NCI-H446 (cell line): Measurements from ENCODE around the gene RTP5.
"Not testable (repeated sequence)": the region's sequence is repeated elsewhere in the genome, so short reads cannot be mapped to it uniquely, and the experiment has no call there.

Source experiments
- DNase-seq, 2 experiments: peaks; one replicate each; lab custom pipeline; 2025; lab: John Stamatoyannopoulos, UW

Gene RTP5

DNA sequence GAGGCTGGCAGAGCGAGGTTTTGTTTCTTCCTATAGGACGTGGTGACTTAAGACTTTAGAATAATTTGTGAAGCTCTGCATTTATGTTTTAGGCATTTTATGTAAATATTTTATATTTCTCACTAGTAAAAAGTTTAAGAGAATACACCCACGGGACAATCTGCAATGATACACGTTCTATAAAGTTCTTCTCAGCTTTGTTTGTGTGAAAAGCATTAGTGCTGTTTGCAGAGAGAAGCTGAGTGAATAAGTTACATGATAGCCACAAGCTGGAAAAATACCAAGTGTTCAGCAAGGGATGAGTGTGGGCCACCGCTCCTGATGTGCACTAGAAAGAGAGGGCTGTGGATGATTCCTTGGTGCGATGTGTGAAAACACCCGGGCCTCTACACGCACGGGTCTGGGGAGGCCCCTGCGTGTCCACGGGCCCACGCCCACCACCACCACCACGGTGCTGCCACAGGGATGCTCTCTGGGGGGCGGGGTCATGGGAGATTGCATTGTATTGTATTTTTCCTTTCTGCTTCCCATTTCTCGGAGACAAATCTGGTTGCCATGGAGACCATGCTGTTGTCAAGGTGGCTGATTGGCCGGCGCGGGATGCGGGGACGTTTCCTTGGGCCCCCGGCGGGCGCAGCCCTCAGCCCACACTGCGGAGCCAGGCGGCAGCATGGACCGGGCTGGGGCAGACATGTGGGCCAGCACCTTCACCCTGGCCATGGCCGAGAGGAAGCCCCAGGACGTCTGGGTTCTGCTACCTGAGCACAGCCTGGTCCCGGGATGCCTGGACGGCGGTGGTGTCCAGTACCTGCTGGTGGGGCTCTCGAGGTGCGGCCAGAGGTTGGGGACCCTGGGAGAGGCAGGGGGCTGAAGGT is at the start of gene RTP5:
RTP5 (plus strand) TSS at position 643 of the 875 bp plus-strand sequence; CDS start at position 671, 28 bp downstream.
- no peak for DNase-seq

DNA sequence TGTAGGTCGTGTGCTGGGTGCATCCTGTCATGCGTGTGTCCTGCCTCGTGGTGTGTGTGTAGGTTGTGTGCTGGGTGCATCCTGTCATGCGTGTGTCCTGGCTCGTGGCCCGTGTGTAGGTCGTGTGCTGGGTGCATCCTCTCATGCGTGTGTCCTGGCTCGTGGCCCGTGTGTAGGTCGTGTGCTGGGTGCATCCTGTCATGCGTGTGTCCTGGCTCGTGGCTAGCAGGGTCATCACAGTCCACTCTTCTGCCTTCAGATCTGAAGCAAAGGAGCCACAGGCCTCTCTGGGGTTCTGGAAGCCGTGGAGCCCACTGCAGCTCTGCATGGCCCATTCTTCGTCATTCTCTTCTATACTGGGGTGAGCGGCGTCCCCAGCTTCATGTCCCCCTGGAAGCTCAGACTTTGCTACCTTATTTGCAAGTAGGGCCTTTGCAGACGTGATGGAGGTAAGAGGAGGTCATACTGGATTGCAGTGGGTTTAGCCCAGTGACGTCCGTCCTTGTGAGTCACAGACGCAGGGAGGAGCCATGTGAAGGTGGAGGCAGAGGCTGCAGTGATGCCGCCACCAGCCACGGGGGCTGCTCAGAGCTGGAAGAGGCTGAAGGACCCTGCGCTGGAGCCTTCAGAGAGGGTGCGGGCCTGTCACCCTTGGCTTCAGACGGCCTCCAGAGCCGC is 49.4 kb upstream of the RTP5 start:
- not testable (repeated sequence) for DNase-seq

DNA sequence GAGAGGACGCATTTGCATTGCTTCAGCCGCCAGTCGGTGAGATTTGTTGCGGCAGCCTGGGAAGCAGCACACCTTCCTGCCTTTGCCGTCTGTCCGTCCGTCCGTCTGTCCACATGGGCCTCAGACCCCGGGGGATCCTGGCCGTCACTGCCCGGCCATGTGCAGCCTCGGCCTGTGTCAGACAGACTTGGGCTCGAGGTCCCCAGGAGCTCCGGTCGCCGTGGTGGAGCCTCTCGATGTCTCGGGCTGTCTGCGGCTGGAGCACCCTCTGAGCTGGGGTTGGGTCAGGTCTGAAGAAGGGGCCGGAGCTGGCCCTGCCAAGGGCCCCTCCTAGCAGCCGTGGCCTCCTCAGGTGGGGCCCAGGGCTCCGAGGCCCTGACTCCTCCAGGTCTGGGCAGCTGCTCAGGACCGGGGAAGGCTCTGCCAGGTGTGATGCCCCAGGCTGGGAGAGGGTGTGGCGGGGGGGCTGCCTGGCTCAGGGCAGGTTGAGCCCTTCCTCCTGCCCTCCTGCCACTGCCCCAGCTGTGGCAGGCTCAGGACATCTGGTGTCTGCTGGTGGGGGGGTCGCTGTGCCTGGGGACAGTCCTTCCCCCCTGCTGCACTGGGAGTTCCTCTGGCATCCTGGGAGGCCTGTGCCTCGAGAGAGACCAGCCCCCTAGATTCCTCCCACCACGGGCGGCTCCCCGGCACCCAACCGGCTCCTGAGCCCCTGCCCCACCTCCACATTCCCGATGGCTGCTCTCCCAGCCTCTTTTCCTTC is 48.7 kb upstream of the RTP5 start:
- DNase-seq = no peak

DNA sequence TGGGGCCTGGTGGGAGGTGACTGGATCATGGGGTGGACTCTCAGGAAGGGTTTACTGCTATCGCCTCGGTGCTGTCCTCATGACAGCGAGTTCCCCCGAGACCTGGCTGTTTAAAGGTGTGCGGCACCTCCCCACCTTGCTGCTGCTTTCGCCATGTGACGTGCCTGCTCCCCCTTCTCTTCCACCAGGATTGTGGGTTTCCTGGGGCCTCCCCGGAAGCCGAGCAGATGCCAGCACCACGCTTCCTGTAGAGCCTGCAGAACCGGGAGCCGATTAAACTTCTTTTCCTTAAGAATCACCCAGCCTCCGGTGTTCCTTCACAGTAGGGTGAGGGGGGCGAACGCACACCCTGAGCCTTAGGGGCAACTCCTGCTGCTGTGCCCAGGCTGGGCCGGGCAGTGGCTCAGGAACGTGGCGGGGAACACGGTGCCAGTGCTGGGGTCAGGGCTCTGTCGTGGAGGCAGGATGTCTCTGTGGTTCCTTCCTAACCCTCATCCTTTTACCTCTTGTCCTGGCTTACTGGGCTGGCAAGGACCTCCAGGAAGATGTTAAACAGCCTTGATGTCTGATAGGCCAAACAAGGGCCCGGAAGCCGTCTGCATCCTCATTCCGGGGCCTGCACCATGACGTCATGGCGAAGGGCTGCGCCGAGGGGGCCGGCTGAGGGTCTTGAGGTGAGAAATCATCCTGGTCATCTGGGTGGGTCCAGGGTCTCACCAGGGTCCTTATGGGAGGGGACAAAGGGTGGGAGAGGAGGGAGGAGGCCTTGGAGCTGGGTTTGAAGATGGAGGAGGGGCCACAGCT is 47.9 kb upstream of the RTP5 start:
- DNase-seq = no peak

DNA sequence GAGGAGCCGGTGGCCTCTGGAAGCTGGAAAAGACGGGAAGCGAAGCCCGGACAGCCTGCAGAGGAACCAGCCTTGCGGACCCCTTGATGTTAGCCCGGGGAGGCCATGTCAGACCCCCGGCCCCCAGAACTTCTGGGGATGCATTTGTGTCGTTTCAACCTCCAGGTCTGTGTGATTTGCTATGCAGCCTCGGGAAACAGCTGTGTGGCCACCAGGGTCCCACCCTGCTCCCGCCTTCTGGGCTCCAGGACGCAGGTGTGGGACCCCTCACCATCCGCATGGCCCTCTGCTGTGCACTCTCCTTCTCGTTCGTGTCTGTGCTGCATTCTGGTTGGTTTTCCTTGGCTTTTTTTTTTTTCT is 47.3 kb upstream of the RTP5 start:
- no peak for DNase-seq

DNA sequence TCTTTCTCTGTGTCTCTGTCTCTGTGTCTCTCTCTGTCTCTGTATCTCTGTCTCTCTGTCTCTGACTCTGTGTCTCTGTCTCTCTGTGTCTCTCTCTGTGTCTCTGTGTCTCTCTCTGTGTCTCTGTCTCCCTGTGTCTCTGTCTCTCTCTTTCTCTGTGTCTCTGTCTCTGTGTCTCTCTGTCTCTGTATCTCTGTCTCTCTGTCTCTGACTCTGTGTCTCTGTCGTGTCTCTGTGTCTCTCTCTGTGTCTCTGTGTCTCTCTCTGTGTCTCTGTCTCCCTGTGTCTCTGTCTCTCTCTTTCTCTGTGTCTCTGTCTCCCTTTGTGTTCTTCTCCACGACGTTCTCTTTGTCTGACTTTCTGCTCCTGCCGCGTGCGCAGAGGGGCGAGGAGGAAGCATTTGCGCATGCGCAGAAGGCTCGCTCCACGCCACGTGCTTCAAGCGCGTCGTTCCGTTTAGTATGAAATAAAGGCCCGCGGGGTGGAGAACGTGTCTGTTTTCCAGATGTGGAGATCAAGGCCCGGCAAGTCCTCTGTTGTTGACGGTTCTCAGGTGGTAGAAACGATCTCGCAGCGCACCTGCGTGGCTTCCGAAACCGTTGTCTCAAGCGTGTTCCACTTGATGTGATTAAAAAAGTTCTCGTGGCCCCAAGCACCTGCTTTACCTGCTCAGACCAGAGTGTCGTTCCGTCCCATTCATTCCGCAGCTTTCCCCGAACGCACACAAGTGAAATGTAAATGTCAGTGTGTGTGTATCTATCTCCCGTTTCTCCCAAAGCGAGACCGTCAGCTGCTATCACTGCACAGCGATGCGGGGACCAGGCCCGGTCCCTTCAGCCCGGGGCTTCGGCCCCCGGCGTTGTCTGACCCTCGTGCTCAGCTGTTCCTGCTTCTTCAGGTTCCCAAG is 45.7 kb upstream of the RTP5 start:
- not testable (repeated sequence) for DNase-seq

DNA sequence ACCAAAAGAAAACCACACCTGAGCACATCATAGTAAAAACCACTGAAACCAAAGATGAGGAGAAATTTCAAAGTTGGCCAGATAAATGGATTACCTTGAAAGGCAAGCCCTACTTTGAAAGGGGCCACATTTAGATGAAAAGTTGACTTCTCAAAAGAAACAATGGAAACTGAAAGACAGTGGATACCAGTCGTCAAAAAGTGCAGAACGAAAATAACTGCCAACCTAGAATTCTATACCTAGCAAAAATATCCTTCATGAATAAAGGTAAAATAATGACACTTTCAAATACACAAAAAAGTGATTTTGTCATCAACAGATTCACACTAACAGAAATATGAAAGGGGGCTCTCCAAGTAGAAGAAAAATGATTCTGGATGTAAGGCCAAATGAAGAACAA is 42.1 kb upstream of the RTP5 start:
- DNase-seq = no peak

DNA sequence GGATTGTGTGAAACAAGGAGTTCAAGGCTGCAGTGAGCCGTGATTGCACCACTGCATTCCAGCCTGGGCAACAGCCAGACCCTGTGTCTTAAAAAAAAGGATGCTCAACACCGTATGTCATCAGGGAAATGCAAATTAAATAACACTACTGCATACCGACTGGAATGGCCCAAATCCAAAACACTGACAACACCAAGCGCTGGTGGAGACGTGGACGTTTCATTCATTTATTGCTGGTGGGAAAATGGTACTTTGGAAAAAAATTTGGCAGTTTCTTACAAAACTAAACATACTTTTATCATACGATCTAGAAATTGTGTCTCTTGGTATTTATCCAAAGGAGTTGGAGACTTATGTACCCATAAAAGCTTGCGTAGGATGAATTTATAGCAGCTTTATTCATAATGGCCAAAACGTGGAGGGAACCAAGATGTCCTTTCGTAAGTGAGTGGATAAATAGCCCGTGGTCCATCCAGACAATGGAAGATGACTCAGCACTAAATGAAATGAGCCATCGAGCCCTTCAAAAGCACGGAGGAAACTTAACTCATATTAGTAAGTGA is 36.3 kb upstream of the RTP5 start:
- no peak for DNase-seq

DNA sequence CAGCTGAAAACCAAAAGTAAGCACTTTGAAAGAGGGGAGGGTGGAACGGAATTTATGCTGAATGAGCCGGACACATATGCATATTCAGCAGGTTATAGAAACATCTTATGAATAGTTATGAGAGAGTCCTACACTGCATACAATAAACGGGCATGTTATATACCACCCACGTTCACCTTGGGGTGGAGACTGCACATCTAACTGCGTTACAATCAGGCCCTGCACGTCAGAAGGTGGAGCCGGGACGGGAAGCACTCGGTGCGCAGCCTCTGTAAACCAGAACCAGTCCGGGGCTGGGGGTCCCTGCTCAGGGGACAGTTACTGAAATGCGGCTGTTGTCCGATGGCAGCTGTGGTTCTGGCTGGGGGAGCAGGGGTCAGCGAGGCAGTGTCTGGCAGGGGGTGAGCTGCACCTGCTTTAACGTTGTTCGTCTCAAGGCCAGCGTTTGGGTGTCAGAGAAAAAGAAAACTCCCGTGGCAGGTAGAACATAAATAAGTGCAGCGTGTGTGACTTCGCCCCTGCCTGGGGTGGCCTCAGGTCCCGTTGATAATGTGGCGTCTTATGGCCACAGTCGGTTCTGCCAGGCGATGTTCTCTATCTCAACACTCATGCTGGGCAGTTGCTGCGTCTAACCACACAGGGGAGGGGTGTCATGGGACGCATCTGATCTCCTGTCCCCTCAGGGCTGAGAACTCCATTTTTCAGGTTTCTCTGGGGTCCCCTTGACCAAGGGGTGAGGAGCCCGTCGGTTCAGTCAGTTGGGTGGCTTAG is 35.6 kb upstream of the RTP5 start:
- not testable (repeated sequence) for DNase-seq

DNA sequence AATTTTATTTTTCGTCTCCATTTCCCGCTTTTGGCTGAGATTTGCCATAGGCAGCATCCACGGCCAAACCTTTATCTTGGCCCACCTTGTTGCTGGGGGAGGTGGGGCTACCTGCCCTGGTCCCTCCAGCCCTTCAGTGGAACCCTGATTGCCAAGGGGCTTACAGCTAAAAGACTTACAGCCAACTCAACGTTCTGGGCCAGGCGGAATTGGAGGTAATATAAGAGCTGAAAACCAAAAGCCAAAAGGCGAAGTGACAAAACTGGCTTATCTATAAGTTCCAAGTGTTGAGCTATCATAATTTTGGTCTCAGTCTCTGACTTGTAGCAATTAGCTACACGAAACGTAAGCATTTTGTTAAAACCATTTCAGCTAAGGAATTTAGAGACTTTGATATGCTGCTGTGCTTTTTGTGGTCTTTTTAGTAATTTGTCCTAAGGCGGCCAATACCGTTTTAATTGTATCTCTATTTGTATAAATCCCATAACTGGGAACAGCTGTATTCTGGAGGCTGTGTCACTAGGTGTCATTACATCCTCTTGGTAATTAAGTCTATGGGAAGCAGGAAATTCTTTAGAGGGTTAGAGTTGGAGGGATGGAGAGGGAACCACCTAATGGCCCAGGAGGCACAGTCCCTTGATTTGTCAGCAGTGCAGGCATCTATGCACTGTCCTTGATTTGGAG is 34.9 kb upstream of the RTP5 start:
- no peak for DNase-seq

DNA sequence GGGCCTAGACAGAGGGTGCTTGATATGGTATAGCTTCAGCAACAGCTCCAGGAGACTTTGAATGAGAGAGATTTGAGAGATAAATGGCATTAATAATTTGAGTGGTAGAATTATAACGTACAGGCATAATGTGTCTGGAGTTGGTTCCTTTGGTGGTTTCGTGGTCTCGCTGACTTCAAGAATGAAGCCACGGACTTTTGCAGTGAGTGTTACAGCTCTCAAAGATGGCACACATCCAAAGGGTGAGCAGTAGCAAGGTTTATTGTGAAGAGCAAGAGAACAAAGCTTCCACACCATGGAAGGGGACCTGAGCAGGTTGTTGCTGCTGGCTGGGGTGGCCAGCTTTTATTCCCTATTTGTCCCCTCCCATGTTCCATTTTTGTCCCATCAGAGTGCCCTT is 33.9 kb upstream of the RTP5 start:
- DNase-seq = no peak

DNA sequence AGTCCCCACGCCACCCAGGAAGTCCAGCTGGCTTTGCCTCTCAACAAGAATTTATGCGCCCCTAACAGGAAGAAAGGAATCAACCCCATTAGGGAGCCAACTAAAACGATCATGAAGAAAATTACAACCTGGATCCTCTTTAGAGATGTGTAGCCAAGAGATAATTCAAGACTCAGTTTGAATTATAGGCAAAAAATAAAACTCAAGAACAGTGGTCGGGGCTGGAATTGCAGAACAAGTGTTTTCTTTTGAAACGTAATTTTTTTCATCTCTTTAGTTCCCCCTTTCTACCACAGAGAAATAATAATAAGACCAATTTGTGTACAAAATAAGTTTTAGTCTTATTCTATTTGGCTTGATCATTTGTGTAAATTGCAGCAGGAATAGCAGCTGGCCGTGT is 33.2 kb upstream of the RTP5 start:
- DNase-seq = no peak

DNA sequence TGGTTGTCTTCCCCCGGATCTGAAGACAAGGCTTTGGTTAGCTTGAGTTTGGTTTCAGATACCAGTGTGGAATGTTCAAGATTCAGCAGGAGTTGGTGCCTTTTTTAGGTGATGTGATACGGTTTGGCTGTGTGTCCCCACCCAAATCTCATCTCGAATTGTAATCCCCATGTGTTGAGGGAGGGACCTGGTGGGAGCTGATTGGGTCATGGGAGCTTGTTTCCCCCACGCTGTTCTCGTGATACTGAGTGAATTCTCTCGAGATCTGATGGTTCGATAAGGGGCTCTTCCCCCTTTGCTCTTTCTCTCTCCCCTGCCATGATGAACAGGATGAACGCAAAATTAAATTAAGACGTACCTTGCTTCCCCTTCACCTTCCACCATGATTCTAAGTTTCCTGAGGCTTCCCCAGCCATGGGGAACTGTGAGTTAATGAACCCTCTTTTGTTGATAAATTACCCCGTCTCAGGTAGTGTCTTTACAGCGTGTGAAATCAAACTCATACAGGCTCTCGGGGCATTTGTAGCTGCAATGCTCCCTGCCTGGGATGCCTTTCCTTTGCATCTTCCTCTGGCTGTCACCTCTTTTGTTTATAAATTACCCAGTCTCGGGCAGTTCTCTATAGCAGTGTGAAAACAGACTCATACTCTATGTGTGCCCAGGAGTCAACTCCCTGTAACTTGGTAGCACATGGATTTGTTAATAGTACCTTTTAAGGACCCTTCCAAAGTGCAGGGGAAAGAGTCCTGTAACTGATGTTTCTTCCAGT is 32.1 kb upstream of the RTP5 start:
- no peak for DNase-seq

DNA sequence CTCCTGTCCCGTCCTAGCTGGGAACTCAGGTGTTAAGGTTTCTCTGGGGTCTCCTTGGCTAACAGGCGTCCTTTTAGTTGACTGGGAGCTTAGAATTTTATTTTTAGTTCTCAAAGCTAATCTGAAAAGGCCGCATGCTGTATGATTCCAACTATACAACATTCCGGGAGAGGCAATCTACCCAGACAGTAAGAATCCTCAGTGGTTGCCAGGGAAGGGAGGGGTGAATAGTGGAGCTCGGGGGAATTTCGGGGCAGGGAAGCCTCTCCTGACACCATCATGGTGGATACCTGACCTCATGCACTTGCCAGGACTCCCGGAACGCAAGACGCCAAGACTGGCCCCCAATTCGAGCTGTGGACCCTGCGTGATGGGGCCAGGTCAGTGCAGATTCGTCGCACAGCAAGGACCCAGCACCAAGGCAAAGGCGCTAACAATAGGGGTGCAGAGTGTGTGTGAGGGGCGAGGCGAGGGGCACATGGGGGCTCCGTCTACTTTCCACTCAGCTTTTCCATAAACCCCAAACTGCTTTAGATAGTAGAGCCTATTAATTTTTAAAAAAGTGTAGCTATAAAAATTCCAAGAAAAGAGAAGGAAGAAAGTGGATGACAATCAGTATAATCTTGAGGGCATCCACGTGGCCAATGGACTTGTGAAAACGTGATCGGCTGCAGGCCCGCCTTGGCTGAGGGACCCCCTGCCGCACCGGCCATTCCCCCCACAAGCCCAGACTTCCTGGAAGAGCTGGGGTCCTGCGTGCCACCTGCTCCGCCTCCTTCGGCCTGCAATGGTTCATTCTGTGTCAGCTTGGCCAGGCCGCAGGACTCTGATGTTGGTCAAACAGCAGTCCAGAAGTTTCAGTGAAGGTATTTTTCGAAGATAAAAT is 28.1 kb upstream of the RTP5 start:
- no peak for DNase-seq

DNA sequence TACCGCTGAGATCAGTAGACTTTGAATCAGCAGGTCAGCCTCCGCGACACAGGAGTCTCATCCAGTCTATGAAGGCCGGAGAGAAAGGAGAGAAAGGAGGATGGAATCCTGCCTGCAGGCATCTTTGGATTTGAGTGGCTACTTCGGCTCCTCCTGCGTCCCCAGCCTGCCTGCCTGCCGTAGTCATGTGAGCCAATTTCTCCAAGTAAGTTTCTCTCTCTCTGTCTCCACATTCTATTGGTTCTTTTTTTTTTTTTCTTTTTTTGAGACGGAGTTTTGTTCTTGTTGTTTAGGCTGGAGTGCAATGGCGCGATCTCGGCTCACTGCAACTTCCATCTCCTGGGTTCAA is 27.5 kb upstream of the RTP5 start:
- DNase-seq = no peak

DNA sequence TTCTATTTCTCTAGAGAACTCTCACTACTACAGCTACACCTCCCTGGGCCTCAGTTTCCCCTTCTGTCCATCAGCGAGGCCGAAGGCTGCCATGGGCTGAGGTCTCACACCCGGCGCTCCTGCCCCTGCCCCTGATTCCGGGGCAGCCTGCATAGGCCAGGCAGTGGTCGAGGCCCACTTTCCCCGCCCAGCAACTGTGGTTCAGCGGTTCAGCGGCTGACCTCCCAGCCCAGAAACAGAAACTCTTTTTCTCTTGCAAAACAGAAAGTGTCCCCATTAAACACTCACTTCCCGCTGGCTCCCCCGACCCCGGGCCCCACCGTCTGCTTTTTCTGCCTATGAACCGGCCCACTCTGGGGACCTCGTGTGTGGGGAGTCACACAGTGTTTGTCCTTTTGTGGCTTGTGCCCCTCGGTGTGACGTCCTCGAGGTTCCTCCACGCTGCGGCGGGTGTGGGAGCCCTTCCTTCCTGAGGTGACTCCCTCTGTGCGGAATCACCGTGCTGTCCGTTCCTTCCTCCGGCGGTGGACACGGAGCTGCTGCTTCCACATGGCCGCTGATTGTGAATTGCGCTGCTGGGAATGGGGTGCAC is 26.8 kb upstream of the RTP5 start:
- DNase-seq = no peak
